Astrocyte of the cerebellum (primary cell): Measurements from ENCODE around the gene LSM8.

Source experiments
- DNase-seq: peaks from one replicate; pipeline ENCODE4 v3.0.0-alpha.2; 2011; ENCODE audit warnings: low read depth
- H3K4me3 ChIP-seq: 2 replicates; pipeline ENCODE4 v1.5.1; 2011; ENCODE audit warnings: mild to moderate bottlenecking, low read depth, low read length, moderate library complexity
- in situ Hi-C: cut with HindIII; loops from 2 replicates; pipeline ENCODE4 v1.10.0; 2017; ENCODE audit warnings: low sequenced_read_pairs
- TF ChIP-seq, protein P1 (sequence below): IDR thresholded peaks from 2 replicates; pipeline ENCODE4 v1.5.1; 2012; ENCODE audit warnings: low read length, low read depth, moderate library complexity, mild to moderate bottlenecking; ENCODE audit errors: missing control alignments

The LSM8 gene

GRCh38 chr7:118194571-118194970 is 10.6 kb downstream of the LSM8 start:
- no peak for DNase-seq
- TF ChIP-seq, protein P1, sequence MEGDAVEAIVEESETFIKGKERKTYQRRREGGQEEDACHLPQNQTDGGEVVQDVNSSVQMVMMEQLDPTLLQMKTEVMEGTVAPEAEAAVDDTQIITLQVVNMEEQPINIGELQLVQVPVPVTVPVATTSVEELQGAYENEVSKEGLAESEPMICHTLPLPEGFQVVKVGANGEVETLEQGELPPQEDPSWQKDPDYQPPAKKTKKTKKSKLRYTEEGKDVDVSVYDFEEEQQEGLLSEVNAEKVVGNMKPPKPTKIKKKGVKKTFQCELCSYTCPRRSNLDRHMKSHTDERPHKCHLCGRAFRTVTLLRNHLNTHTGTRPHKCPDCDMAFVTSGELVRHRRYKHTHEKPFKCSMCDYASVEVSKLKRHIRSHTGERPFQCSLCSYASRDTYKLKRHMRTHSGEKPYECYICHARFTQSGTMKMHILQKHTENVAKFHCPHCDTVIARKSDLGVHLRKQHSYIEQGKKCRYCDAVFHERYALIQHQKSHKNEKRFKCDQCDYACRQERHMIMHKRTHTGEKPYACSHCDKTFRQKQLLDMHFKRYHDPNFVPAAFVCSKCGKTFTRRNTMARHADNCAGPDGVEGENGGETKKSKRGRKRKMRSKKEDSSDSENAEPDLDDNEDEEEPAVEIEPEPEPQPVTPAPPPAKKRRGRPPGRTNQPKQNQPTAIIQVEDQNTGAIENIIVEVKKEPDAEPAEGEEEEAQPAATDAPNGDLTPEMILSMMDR, result no peak
- in situ Hi-C loops, result no loop called here
- H3K4me3 ChIP-seq, result no peak overlapping the region

DNA sequence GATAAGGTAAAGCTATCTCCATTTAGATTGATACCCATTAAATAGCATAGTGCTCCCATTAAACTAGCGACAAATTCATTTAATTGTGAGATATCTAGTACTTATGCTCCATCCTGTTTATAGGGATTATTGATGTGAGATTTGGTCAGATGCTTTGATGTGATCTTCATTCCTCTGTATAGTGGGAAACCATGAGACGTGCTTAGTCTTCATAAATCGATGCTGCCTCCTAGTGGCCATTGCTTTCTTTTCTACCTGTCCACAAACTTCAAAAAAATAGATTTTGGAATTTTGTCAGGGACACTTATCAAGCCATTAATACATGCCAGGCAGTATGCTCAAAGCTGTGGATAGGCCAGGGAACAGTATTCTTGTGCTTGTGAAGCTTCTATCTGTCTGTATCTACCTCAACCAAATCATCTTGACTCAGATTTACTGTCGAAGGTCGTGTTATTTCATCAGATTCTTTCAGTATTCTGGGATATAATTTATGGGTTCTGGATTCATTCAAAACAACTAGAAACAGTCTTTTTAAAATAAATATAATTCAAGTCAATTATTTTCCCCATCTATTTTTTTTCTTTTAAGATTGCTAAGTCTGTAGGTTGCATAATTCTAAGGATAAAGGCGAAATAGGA is 12.0 kb downstream of the LSM8 start:
- peak; percentile 73 for DNase-seq
- TF ChIP-seq, protein P1, result peak; percentile 70
- no peak overlapping the region for H3K4me3 ChIP-seq
- in situ Hi-C loops, result no loop called here

- in situ Hi-C loops, result no loop called here
- DNase-seq, result no peak
- TF ChIP-seq, protein P1, result no peak
- H3K4me3 ChIP-seq, result no peak overlapping the region
Observed at GRCh38 chr7:118202061-118202460, 18.1 kb downstream of the LSM8 start.

DNA sequence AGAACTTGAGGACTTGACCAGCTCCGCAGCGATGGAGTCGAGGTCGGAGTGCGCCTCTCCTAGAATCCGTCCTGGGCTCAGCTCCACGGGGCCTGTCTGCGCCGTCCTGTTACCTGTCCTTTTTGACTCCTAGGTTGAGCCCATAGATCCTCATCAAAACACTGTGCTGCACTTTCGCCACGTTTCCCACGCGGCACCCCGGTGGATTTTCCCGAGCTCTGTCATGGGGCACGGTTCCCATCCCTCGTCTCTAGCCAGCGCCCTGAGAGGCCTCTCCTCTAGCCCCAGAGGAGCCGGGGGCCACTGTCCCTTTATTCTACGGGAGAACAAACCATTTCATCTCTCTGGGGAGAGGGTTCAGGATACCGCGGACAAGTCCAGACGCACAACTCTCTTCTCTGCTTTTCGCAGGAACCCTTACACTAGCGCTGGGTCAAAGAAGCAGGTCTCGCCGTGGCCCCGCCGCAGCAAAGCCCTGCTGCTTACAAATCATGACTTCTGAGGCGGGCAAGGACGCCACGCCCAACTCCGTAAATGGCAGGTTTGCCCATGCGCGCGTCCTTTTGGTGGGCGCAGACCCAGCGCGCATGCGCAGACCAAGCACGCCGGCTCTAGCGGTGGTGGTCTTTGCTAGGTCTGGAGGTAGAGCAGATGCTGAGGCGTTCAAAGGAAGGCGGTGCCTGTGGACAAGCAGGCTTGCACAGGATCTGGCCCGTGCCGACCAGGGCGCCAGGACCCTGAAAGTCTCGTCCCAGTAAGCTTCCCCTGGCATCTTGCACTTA is 30.3 kb downstream of the LSM8 start:
- TF ChIP-seq, protein P1, result no peak
- in situ Hi-C loops, result no loop called here
- H3K4me3 ChIP-seq, result peak overlapping the region; percentile 56
- peak; percentile 64 for DNase-seq

DNA sequence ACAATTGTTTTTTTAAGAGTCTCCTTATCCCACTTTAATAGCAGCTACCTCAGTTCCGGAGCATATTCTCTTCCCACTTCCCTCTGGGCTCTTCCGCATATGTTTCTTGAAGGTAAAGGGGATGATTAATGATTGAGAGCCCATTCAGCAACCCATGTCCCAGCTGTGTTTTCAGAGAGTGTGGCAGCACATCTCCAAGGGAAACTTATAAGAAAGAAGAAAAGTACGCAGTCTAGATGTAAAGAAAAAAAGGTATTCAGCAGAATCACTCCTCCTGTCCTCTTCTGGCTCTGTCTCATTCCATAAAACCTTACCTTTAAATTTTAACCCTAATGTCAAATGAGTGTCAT is 30.8 kb downstream of the LSM8 start:
- no peak for DNase-seq
- in situ Hi-C loops, result no loop called here
- TF ChIP-seq, protein P1, result no peak
- peak overlapping the region; percentile 56 for H3K4me3 ChIP-seq

DNA sequence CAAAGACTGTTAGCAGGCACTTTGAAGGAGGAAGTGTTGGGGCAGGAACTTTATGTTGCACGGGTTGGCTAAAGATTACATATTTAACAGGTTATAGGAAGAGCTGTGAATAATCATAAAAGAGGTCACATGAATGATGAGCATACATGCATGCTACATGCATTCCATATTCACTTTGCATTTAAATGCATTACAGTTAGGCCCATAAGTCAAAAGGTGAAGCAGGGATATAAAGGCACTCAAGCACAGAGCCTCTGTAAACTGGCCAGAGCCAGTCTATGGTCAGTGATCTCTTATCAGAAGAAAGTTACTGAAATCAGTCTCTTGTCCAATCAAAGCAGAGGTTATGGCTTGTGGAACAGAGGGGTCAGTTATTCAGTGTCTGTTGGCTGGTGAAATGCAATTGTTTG is 33.3 kb downstream of the LSM8 start:
- H3K4me3 ChIP-seq, result no peak overlapping the region
- TF ChIP-seq, protein P1, result no peak
- in situ Hi-C loops, result no loop called here
- no peak for DNase-seq
